Germinal center (tissue), 1 donor: ENCODE measurements around the gene JMJD1C.

ENCODE experiments used
- DNase-seq: peaks from one replicate; pipeline ENCODE4 v3.0.0; 2012; ENCODE audit warnings: mixed read lengths, low spot score

JMJD1C gene

DNA sequence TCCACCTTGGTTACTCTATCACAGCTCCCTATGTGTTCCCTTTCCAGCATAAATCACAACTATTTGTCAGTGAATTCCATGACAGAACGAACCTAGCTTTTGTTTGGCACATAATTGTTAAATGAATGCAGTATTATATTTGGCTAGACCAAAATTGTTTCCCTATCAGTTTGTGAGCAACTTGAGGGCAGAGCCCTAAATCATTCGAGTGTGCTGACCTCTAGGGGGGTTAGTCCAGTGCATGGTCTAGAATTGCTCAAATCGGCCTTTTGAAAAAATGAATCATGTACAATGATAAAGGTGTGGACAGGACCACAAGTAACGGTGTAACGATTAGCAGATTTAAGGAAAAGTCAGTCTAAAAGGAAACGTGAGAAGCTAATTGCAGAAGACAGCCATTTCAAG lies 333.1 kb downstream of the JMJD1C start:
- no peak for DNase-seq

DNA sequence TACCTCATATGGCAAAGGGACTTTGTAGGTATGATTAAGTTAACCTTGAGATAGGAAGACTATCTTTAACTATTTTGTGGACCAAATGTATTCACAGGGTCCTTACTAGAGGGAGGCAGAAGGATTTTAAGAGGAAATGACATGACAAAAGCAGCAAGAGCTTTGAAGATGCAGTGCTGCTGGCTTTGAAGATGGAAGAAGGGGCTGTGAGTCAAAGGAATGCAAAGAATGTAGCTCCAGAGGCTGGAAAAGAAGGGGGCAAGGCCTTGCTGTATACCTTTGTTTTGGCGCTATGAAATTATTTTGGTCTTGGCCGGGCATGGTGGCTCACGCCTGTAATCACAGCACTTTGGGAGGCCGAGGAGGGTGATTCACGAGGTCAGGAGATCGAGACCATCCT lies 335.9 kb downstream of the JMJD1C start:
- DNase-seq: no peak

DNA sequence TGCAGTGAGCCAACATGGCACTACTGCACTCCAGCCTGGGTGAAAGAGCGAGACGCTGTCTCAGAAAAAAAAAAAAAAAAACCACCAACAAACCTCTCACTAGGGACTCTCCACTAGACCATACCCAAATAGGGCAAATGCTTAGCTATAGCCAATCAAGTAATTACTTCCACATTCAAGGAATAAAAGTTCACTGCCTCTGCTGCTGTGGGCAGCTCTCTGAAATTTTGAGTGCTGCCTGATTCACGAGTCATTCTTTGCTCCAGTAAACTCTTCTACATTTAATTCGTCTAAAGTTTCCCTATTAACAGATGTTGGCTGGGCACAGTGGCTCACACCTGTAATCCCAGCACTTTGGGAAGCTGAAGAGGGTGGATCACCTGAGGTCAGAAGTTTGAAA lies 337.3 kb downstream of the JMJD1C start:
- DNase-seq: no peak

DNA sequence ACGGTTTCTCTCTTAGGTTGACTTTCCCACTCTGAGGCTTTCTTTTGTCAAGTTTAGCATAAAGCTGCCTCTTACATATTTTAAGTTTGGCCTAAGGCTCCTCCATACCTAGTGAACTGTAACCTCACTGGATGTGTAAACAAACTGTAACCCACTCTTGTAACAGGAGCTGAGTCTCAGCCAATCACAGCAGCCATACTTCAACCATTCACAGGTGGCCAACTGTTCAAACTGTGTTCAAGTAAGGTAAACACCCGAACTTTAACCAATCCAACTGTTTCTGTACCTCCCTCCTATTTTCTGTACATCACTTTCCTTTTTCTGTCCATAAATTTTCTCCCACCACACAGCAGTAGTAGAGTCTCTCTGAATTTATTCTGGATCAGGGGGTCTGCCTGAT lies 340.3 kb downstream of the JMJD1C start:
- no peak for DNase-seq

DNA sequence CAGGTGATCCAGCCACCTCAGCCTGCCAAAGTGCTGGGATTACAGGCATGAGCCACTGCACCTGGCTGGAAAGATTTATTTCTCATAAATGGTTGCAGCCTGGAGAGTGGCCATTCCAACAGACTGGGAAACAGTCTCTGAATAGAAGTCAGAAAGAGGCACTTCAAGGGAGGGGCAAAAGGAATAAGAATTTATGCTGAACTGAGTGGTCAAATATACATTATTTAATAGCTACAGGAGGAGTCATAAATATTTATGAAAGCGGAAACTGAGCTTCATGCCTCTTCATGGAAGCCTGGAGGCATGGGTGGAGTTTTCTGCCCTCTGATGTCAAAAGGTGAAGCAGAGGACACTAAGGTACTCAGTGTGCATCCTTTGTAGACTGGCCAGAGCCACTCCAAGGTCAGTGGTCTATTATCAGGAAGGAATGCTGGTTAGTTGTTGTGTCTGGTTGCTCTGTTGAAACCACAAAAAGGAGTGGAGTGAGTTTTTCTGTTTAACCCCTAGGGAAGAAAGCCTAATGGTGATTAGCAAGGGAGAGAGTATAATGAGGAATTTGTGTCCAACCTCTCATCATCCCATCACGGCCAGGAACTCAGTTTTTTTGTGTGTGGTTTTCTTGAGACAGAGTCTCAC lies 341.9 kb downstream of the JMJD1C start:
- DNase-seq: no peak

DNA sequence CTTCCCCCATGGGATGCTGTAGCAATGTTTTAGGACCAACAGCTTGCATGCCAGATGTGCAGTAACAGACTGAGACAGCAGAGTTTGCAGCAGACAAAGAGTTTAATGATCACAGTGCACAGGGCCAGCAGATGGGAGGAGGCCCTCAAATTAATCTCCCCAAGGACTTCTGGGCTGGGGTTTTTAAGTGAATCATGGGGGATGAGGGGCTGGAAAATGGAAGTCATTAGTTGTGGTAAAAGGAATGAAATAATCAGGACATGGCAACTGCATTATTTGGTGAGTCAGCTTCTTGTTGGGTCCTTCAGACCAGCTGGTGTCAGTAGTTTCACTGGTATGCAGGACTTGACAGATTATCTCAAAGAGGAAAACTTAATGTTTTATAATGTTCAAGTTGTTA lies 345.2 kb downstream of the JMJD1C start:
- DNase-seq: no peak

DNA sequence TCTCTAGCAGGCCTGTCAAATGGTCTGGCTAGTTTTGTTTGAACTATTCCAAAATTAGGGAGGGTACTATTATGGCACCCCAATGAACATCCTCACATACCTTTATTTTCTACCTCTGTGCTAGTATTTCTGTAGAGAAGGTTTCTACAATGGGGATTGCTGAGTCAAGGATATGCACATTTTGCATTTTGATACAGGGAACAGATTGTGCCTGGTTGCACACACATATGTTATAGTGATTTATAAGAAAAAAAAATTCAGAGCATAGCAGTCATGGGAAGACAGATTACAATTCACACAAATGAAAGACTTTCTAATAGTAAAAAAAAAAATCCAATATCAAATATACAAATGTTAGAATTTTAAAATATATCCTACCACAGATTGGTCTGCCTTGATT lies 346.7 kb downstream of the JMJD1C start:
- DNase-seq: no peak
